Measurements from ENCODE around the gene ZNF90. TPM values are rescaled to one million over a fixed set of nuclear protein-coding genes. Genes with fewer than 3 reads are reported as not detected.

Gene ZNF90
- total RNA-seq, 1 experiment from 2014 or later: 88.7 TPM

GRCh38 chr19:20070691-20071090, 7.1 kb upstream of the ZNF90 start:
- H2AK5ac ChIP-seq (ENCODE audit: insufficient read length, low read length): no peak overlapping the region
- no peak overlapping the region for H2BK20ac ChIP-seq (ENCODE audit: low read depth, low read length, poor library complexity, severe bottlenecking)
- no peaks in the 10 kb centered on the region for H3K27me3 ChIP-seq (ENCODE audit: insufficient read depth, low read length)
- no peak overlapping the region for H3K18ac ChIP-seq (ENCODE audit: insufficient read length, low read depth, low read length)
- H3K23me2 ChIP-seq (ENCODE audit: insufficient read length, low read depth, low read length, poor library complexity, severe bottlenecking): no peaks in the 10 kb centered on the region
- Mint-ChIP-seq H3K36me3 (ENCODE audit: insufficient read depth in 1 of 3, low read depth in 3 of 3) (peaks cover 5 to 8% (median 6%) of the 10 kb centered on the region in 3 experiments), H3K27me3 (ENCODE audit: low read depth) (peaks cover 9% of the 10 kb centered on the region), H3K9me3 (peaks cover 9 to 32% of the 10 kb centered on the region in 2 experiments), H3K4me3 (no peak overlapping the region), H3K4me1 (peaks cover 26 to 44% of the 10 kb centered on the region in 2 experiments), H3K27ac (no peak overlapping the region)
- H3K79me1 ChIP-seq (ENCODE audit: insufficient read depth, low read depth, low read length, poor library complexity, severe bottlenecking): no peaks in the 10 kb centered on the region
- H3K56ac ChIP-seq (ENCODE audit: insufficient read length, low read depth, low read length): no peak overlapping the region
- no peak overlapping the region for H4K8ac ChIP-seq (replicated peaks; ENCODE audit: insufficient read length, low read depth, low read length)
- H2BK12ac ChIP-seq (ENCODE audit: insufficient read length, low read depth, low read length): no peak overlapping the region
- no peaks in the 10 kb centered on the region for H3K9me3 ChIP-seq (ENCODE audit: control insufficient read depth, low read depth, low read length)
- H4K91ac ChIP-seq (ENCODE audit: insufficient read length, low read depth, low read length): no peak overlapping the region
- WGBS (ENCODE audit: extremely low coverage, insufficient read length, low lambda C conversion rate): no CpG with 5 or more reads among the region's 2 CpGs
- TF ChIP-seq CTCF (conservative IDR thresholded peaks at IDR 0.05): no peak
- H2BK5ac ChIP-seq (ENCODE audit: insufficient read length, low read length): no peak overlapping the region
- H3K4me1 ChIP-seq (ENCODE audit: insufficient read depth, low read length): no peaks in the 10 kb centered on the region; the same call in 1 of the 2 replicates
- H3K27ac ChIP-seq (ENCODE audit: insufficient read length, low read depth, low read length): no peak overlapping the region
- H4K5ac ChIP-seq (ENCODE audit: insufficient read length, low read depth, low read length): no peak overlapping the region
- H3K79me2 ChIP-seq (ENCODE audit: insufficient read depth, low read length): no peaks in the 10 kb centered on the region
- H3K4ac ChIP-seq (ENCODE audit: low read depth, low read length): no peak overlapping the region
- no peaks in the 10 kb centered on the region for H4K20me1 ChIP-seq (ENCODE audit: control insufficient read depth, insufficient read depth, insufficient read length)
- H3K14ac ChIP-seq (ENCODE audit: insufficient read depth, low read length): no peak overlapping the region
- no peak overlapping the region for H3T11ph ChIP-seq (ENCODE audit: low read length)
- DNase-seq: no peak
- no peak overlapping the region for H2BK120ac ChIP-seq (ENCODE audit: low read depth, low read length, poor library complexity, severe bottlenecking)
- H2AFZ ChIP-seq (ENCODE audit: low read length): no peak overlapping the region
- no peak overlapping the region for H3K23ac ChIP-seq (ENCODE audit: insufficient read length, low read depth, low read length)
- no peak overlapping the region for H2BK15ac ChIP-seq (ENCODE audit: low read depth, low read length)
- H3K4me2 ChIP-seq (ENCODE audit: insufficient read depth, insufficient read length, low read length): no peak overlapping the region
- no peak overlapping the region for H3K9ac ChIP-seq (ENCODE audit: extremely low read depth, insufficient read length, low read length)

Measured in H9 (cell line).